NCI-H146 (cell line): ENCODE results near the gene ALS2.
"Not testable (repeated sequence)": the region's sequence is repeated elsewhere in the genome, so short reads cannot be mapped to it uniquely, and the experiment has no call there.

ENCODE experiments used
- DNase-seq: peaks from one replicate; lab custom pipeline; 2025; lab: John Stamatoyannopoulos, UW

The ALS2 gene

DNA sequence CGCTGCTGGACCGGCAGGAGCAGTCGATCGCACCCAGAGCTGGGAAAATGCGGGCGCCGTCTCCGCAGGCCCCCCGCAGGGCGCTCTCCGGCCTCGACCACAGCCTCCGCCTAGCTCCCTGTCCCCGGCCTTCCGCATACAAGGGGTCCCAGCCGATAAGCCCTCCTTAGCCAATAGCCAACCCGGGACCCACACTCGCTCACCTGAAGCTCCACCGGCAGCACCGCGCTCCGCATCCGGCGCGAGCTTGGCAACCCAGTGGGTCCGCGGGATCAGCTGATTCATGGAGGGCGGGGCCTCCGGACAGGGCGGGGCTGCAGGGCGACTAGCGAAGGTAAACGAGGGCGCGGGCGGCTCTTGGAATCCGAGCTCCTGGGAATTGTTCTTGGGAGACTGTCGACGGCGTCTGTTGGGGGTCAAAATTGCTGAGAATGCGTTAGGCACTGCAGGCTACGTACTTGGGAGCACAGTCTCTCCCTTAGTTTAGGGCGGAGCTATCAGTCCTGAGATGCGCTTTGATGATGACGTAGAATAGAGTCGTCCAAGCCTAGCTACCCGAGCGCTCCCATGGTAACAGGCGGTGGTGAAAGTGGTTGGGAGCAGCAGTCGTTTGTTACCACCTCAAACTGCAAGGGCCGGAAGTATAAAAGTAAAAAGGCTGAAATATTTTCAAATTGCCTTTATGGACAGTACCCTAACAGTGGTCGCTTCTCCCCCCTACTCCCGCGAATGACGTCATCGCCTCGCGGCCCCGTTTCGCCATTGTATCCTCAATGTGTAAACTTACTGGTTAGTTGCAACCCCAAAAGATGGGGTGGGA is at the start of gene ALS2:
ALS2 (minus strand) TSS at position 260 of the 820 bp plus-strand sequence. CDS start 12,048 bp downstream, outside the sequence.
- peak; percentile 97 for DNase-seq

DNA sequence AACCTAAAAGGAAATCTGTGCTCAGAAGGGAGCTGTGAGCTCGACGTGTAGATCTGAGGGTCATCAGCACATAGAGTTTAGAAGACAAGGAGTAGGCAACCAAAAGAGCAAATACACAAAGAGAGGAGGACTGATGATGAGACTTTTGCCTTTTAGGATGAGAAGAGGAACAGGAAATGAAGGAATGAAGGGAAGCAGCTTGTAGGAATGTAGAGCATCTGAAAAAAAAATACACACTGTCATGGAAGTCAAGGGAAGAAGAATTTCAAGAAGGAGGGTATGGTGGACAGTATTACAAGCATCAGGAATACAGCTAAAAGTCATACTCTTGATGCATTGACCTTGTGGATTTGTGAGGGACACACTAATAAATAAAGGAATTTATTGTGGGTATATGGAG is 47.5 kb upstream of the ALS2 start:
- no peak for DNase-seq

DNA sequence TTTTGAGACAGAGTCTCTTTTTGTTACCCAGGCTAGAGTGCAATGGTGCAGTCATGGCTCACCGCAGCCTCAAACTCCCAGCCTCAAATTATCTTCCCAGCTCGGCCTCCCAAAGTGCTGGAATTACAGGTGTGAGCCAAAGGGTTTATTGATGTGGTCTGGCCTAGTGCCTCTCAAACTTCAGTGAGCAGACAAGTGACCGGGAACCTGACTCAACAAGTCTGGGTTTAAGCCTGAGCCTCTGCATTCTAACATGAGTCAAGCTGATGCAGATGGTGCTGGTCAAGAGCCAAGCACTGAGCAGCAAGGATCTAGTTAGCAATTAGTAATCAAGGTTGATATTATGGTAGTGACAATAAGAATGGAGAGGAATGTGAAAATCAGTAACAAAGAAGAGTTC is 46.9 kb upstream of the ALS2 start:
- DNase-seq: no peak

DNA sequence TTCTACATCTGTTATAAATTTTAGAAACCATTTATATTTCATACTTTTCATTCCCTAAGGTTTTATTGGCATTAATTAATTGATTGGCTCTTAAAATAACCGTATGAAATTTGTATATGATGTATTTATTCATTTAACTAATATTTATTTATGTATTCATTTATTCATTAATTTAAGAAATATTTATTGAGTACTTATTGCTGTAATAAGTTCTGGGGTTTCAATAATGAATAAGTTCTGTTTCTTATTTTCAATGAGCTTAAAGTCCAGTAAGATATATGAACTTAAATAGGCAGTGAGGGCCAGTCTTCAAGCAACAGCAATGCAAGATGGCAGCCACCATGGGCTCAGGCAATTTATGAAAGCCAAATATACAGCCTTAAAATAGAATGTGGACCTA is 43.5 kb upstream of the ALS2 start:
- DNase-seq: no peak

DNA sequence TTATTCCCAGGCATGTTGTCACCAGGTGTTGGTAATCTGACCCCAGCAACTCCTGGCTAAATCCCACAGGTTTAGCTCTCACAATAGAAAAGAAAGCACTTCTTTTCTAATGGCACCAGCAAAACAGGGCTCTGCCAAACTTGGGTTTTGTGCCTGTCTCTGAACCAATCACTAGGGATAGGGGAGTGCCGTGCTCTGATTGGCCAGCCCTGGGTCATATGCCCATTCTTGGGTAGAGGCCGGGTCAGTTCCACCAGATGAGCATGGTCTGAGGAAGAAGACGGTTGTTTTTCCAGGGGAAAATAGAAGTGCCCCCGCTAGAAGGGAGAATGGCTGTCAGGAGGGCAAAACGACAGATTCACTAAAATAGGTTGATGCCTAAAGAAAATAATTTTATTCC is 40.3 kb upstream of the ALS2 start:
- no peak for DNase-seq

DNA sequence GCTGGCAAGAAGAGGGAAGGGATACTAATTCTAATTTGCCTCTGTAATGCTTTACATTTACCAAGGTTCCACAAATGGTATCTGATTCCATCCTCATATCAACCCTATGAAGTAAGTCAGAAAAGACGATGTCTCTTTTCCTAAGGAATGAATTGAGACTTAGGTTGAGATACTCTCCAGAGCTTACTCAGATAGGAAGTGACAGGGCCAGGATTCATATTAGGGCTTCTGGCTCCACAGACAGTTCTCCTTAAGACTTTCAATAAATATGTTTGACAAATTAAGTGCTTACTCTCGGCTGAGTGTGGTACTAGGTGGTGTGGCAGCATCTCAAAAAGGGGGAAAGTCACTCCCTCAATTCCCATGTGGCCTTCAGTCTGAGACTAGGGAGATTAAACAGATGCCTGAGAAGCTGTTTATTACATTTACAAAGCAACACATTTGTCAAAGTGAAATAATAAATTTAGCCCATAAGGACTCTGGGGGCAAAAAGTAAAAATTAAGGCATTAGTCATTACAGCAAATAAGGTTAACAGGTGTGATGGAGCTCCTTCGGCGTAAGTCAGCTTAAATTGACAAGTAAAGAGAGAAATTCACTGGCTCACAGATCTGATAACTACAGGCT is 39.8 kb upstream of the ALS2 start:
- no peak for DNase-seq

DNA sequence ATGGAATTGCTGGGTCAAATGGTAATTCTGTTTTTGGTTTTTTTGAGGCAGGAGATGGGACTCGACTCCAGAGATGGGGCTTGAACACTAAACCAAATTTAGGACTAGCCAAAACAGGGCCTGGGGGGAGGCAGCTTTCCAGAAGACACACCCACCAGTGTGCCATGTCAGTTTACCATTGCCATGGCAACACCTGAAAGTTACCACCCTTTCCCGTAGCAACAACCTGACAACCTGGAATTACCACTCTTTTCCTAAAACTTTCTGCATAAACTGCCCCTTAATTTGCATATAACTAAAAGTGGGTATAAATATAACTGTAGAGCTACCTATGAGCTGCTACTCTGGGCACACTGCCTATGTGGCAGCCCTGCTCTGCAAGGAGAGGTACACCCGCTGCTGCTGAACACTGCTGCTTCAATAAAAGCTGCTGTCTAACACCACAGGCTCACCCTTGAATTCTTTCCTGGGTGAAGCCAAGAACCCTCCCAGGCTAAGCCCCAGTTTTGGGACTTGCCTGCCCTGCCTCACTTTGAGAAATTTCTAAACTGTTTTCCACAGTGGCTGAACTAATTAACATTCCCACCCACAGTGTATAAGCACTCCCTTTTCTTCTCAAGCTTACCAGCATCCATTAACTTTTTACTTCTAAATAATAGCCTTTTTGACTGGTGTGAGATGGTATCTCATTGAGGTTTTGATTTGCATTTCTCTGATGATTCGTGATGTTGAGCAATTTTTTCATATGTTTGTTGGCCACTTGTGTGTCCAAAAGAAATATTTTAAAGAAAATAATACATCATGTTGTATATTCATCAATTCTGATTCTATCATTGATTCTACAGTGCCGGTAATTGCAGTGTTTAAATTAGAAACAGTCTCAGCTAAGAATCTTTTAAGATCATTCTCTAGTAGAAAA is 36.2 kb upstream of the ALS2 start:
- DNase-seq: no peak

DNA sequence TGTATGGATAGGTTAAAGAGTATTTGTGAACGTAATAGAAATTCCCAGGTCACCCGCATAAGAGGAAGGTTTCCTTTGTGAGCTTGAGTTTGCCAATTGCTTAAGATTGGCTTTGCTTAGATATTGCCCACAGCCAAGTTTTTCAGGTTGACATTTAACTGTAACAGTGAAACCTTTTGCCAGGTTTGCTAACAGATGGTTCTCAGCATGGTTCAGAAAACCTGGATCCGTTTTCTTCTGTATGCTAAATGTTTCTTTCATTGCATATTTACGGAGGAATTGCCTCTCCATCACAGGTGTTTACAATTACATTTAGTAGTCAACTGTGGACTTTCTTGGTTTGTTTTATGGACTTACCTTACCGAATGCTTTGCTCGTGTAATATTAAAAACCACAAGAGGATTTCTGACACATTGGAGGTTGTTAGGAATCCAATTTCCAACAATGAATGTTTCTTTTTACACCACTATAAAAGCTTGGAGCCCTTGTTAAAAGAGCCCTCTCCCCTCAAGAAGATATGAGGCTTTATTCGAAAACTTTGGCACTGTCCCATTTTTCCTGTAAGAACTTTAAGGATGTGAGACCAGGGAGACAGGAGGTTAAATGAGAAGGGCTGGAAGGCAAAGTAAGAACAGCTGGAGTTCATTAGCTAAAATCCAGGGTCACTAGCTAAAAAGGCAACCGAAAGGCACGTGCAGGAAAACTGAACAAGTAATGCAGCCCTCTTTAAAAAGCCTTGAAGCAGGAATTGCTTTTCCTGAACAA is 33.4 kb upstream of the ALS2 start:
- DNase-seq: no peak

DNA sequence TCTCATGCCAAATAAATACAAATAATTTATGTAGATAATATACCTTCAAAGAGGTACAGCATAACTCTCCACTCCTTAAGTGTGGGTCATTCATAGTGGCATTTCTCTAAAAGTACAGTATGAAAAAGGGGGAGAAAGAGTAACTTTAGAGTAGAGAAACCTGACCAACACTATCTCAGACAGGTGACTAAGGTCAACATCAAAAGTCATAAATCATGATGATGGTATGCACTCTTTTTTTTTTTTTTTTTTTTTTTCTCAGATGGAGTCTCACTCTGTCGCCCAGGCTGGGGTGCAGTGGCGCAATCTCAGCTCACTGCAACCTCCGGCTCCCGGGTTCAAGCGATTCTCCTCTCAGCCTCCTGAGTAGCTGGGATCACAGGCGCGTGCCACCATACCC is 29.9 kb upstream of the ALS2 start:
- not testable (repeated sequence) for DNase-seq

DNA sequence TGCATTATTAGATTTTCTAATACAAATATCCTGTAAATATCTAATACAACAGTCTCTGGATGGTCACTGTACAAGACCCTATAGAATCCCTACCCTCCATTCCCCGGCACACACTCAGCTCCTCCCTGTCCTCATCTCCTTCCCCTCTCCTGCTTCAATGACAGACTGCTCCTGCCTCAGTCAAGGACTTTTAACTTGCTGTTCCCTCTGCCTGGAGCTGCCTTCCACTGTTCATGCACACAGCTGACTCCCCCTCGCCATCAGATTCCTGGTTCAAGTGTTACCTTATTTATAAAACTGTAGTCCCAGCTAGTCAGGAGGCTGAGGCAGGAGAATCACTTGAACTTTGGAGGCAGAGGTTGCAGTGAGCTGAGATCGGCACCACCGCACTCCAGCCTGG is 28.9 kb upstream of the ALS2 start:
- DNase-seq: no peak

DNA sequence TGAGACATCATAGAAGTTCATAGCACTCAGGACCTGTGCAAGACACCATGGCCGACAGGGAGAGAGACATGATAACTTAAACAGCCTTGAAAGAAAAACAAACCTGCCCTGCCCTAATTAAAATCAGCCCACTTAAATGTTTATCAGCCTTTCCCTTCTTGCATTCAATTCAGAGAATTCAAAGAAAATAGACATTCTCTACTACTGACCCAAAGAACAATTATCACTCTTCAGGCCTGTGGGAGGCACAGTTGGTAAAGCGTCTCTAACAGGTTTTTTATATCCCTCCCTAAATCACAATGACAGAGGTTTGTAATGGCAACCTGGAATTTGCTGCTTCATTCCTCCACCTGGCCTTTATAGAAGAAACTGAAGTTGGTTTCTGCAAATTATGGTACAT is 27.3 kb upstream of the ALS2 start:
- no peak for DNase-seq

DNA sequence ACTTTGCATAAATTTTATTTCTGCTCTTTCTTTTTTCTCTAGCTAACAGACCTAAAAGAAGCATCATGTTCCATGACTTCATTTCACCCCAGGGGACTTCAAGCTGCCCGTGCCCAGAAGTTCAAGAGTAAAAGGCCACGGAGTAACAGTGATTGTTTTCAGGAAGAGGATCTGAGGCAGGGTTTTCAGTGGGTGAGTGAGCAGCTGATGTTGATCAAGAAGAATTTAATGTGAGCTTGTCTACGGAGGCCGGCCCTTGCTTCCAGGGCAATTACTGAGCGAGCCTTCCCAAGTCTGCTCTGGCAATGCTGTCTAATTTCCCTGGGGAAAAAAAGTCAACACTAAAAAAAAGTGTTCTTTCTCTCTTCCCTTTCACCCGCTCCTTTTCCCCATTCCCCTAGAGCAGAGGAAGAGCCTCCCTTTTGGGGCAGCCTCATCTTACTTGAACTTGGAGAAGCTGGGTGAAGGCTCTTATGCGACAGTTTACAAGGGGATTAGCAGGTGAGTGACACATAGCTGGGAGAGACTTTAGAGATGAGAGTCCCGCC is 26.8 kb upstream of the ALS2 start:
- no peak for DNase-seq

DNA sequence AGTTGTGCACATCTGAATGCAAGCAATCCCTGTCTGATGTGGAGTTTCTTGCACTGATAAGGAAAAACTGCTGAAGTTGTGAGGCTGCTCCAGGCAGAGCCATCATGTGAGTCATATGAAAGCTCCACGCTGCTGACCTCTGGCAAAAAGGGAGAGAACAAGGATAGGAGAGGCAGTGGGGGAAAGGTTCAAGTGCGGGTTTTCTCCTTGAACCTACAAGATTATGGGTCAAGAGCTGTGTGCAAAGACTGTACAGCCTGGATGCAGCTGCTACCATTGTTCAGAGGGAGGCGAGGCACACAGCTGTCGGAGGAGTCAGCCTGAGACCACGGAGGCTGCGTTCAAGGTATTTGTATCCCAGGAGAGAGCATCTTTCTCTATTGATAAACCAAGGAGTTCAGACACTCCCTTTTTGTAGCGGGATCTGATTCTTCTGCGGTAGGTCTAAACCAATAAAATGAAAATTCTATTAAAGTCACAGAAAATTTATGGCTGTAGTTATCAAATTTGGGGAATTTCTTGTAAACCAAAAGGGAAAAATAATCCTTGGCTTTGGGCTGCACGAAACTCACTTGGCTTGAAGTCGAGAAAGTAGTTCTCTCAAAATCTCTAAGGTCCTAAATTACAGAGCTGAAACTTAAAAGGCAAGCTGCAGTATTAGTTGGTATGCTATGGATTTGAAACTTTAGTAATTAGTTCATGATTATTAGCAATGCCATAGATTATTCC is 25.9 kb upstream of the ALS2 start, which contains the start of gene CDK15:
CDK15 (plus strand) TSS at position 96 of the 729 bp plus-strand sequence; CDS start at position 224, 128 bp downstream.
- DNase-seq: no peak

DNA sequence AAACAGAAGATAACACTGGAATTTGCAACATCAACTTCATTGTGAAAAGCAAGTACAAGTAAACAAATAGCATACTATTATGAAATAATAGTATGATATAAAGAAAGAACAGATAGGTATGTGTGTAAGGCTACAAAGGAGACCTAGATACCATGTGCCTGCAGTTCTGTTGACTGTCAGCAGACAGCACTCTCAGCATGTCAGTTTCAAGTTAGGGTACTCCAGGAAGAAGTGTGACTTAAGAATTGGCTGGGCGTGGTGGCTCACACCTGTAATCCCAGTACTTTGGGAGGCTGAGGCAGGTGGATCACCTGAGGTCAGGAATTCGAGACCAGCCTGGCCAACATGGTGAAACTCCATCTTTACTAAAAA is 18.2 kb upstream of the ALS2 start:
- DNase-seq: not testable (repeated sequence)

DNA sequence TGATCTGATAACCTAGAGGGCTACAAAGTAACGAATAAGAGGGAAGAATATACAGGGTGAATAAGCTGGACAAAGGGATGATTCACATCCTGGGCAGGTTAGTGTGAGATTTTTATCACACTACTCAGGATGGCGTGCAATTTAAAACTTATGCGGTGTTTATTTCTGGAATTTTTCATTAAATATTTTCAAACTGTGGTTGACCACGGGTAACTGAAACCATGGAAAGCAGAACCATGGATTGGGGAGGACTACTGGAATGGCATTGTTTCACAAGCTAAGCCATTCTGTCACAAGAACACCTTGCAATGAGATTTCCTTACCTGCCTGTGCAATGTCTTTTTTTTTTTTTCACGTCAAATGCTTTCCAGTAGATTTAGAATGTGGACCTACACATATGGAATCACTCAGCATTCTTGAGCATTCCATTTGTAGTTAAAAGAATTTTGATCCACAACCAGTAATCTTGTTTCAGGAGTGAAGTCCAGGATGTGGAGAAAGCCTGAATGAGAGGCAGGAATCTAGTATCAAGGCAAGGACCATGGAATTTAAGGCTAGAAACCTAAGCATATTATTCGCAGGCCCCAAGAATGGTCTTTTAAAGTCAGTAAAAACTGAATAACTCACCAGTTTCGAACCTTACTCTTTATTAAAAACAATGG is 17.6 kb upstream of the ALS2 start:
- DNase-seq: no peak

DNA sequence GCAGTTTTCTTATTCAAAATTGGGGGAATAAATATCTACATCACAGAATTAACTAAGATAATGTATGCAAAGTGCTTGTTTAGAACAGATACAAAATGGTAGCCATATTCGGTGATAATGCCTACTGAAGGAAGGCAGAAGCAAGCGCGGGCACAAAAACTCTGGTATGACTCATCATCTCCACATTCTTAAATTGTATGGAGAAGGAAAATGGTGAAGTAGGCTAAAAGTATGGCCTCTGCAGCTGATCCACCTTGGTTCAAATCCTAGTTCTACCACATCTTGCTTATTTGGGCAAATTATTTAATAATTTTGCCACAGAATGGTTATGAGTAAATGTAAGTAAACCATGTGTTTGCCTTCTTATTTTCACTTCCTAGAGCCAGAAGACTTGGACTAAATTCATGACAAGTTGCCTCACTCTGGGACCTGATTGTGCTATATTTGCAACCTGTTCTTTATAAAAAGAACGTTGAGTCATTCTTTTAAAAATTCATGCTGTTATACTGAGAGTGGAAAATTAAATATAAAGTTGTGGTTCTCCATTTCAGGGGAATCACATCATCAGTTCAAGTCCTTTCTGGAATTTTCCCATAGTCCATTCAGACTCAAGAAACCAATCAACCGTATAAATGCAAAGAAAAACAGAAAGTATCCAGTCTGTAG is 16.6 kb upstream of the ALS2 start:
- no peak for DNase-seq

DNA sequence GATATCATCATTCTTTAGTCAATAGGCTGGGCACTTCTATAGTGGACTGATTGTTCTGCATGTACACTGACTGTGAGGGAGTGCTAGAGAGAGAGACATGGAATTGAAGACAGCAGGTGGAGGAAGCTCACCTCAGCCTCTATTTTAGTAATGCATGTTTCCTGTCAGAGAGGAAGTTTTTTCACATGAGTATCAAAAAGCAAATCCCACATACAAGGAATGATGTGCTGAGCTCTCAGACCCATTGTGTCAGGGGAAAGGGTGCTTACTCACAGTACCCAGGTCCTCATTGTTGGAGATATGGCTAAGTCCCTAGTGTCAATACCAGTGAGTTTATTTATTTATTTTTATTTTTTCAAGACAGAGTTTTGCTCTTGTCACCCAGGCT is 15.7 kb upstream of the ALS2 start:
- DNase-seq: no peak

DNA sequence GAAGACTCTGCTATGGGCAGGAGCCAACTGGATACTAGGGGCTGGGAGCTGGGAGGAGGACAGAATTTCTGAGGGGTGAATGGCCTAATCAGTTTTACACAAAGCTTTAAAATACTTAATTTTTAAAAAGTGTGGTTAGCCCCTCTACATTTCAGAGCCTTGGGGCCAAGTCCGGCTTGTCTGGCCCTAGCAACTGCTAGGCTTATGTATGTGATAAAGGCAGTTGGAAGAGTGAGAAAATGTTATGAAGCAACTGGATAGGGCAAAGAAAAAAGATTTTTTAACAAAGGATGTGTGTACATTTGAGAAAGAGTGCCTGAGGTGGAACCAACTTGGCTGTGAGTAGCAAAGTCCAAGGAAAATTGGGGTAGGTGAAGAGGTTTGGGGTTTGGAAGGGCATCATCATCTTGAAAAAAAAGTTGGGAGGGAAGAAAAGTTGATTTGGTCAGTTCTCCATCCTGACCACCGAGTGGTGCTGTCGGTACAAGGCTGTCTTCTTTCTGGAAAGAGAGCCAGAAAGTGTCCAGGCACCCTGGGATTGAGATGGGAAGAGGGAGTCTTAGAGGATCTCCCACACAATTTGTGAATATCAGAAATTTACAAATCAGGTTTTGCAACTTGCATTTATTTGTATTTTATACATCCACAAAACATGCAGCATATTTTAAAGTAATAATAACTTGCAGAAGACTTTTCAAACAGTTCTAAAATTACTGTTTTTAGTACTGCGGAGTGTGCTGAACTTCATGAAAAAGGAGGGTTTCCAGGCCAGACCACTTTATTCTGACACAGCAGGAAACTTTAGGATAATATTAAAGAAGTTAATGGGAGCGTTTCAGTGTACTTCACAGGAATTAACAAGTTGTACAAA is 15.1 kb upstream of the ALS2 start:
- DNase-seq: no peak

DNA sequence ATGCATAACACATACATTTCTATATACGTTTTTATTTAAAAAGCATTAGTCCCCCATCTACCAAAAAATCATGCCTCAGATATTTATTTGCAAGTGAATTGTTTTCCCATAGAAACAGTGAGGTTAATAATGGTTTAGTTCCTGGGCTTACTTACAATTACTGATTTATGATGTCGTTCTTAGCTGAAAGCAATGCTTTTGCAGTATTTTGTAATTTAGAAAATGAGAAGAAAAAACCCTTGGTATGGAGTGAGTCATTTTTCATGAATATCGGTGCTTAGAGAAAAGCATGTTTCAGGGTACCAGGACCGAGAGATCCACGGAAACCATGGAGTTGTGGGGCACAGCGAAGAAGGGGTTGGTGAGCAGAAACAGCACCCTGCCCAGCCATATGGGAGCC is 13.6 kb upstream of the ALS2 start:
- DNase-seq: no peak
